K562 (cell line): ENCODE measurements around the gene COL4A6. TPM values are rescaled to one million over a fixed set of nuclear protein-coding genes. Genes with fewer than 3 reads are reported as not detected.

Experiments
- ATAC-seq: fragments of 200-7000 bp; cut with Tn5 transposase; 3 replicates; pipeline ENCODE4 v1.9.1; 2020; ENCODE audit warnings: moderate library complexity
- BruUV-seq: library from RNA; stranded (reverse); fragments of 400-500 nt; replicated peaks from 2 replicates; lab custom pipeline; 2021; lab: Mats Ljungman, UMichigan
- CTCF ChIA-PET: fragments of 300-600 bp; formaldehyde crosslinking; extraction: SDS; loops from one replicate; lab custom pipeline; 2021; ENCODE audit warnings: low intra/inter-chr PET ratio; lab: Yijun Ruan, JAX
- POLR2A ChIA-PET: fragments of 300-600, 350-650 bp; sonication (Branson Sonifier 250); formaldehyde crosslinking; extraction: SDS; loops from one replicate; lab custom pipeline; 2021; ENCODE audit warnings: antibody characterized with exemption, inconsistent platforms; lab: Yijun Ruan, JAX
- DNase-seq, 4 experiments: peaks; one replicate each; pipeline versions ENCODE4 v3.0.0 to v3.0.0-alpha.2; 2011 to 2018; ENCODE audit warnings: low spot score in 3 of 4, mixed read lengths in 3 of 4; ENCODE audit errors: extremely low read depth in 1 of 4
- FAIRE-seq: peaks from 2 replicates; lab custom pipeline; 2011; peaks lifted over from hg19 to GRCh38; lab: Jason Lieb, UNC
- H2AFZ ChIP-seq: 2 replicates; pipeline ENCODE4 v1.6.0; 2011; ENCODE audit warnings: low read depth, low read length, control low read depth, inconsistent platforms
- H3K27ac ChIP-seq: fragments of 200-600 bp; 3 replicates; pipeline ENCODE4 v1.8.0; 2011; ENCODE audit warnings: low read depth, mild to moderate bottlenecking, control low read depth, inconsistent platforms, low read length, moderate library complexity, mixed read lengths; ENCODE audit errors: extremely low read depth
- H3K27me3 ChIP-seq, 2 experiments: fragments of 300-600 bp in 1 of 2; 2 replicates in 1 of 2; 3 replicates in 1 of 2; pipeline versions ENCODE4 v1.6.0 to v1.8.0; 2011; ENCODE audit warnings: inconsistent platforms in 2 of 2, low read length in 2 of 2, mild to moderate bottlenecking in 1 of 2, mixed read lengths in 1 of 2, moderate library complexity in 1 of 2; ENCODE audit not compliant: control insufficient read depth in 2 of 2, insufficient read depth in 2 of 2
- H3K36me3 ChIP-seq: fragments of 300-600 bp; 3 replicates; pipeline ENCODE4 v1.8.0; 2011; ENCODE audit warnings: mild to moderate bottlenecking, low read length, inconsistent platforms; ENCODE audit not compliant: control insufficient read depth, insufficient read depth
- H3K4me1 ChIP-seq, 2 experiments: fragments of 200-600 bp in 1 of 2; replicated peaks in 1 of 2; 2 replicates in 1 of 2; 3 replicates in 1 of 2; pipeline versions ENCODE4 v1.5.1 to v1.8.0; 2011; ENCODE audit warnings: inconsistent platforms in 2 of 2, low read length in 2 of 2, mild to moderate bottlenecking in 1 of 2, mixed read lengths in 1 of 2, moderate library complexity in 1 of 2; ENCODE audit not compliant: control insufficient read depth in 2 of 2, insufficient read depth in 2 of 2
- H3K4me2 ChIP-seq: 2 replicates; pipeline ENCODE4 v1.6.1; 2011; ENCODE audit warnings: low read length, control low read depth, inconsistent platforms, mixed read lengths; ENCODE audit not compliant: insufficient read depth
- H3K4me3 ChIP-seq: fragments of 200-600 bp; sonication (generic), shearing (Covaris generic); 2 replicates; pipeline ENCODE4 v1.5.1; 2016; ENCODE audit warnings: control low read depth, inconsistent platforms
- H3K79me2 ChIP-seq: fragments of 200-600 bp; 3 replicates; pipeline ENCODE4 v1.8.0; 2011; ENCODE audit warnings: low read length, inconsistent platforms; ENCODE audit not compliant: control insufficient read depth, insufficient read depth
- H3K9ac ChIP-seq, 2 experiments: 2 replicates each; pipeline versions ENCODE4 v1.6.0 to v1.6.1; 2011; ENCODE audit warnings: low read depth in 2 of 2, low read length in 2 of 2, control low read depth in 1 of 2, inconsistent platforms in 1 of 2, mild to moderate bottlenecking in 1 of 2, mixed read lengths in 1 of 2; ENCODE audit not compliant: insufficient read depth in 1 of 2
- H3K9me1 ChIP-seq: one replicate; pipeline ENCODE4 v1.6.0; 2011; ENCODE audit warnings: inconsistent platforms, mild to moderate bottlenecking, low read length, moderate library complexity; ENCODE audit not compliant: control insufficient read depth, insufficient read depth
- H3K9me3 ChIP-seq: replicated peaks from 2 replicates; pipeline ENCODE4 v1.5.1; 2011; ENCODE audit warnings: low read depth, low read length, inconsistent platforms; ENCODE audit not compliant: control insufficient read depth, insufficient read depth
- H4K20me1 ChIP-seq: replicated peaks from 2 replicates; pipeline ENCODE4 v1.6.1; 2011; ENCODE audit warnings: low read length, inconsistent platforms, mixed read lengths; ENCODE audit not compliant: control insufficient read depth, insufficient read depth
- C11orf30 ChIP-seq: fragments of 450-650 bp; IDR thresholded peaks from 2 replicates; pipeline ENCODE4 v1.6.1; 2016; ENCODE audit warnings: low read depth, mild to moderate bottlenecking
- FOXA1 ChIP-seq: fragments of 450-650 bp; IDR thresholded peaks from 2 replicates; pipeline ENCODE4 v1.6.1; 2016; ENCODE audit warnings: mild to moderate bottlenecking, borderline replicate concordance
- GATA2 ChIP-seq: sonication (generic); formaldehyde crosslinking; IDR thresholded peaks from 2 replicates; pipeline ENCODE4 v1.4.0; 2020; ENCODE audit warnings: mild to moderate bottlenecking, missing genetic modification reagents
- HDAC3 ChIP-seq: fragments of 450-650 bp; IDR thresholded peaks from 2 replicates; pipeline ENCODE4 v1.6.1; 2018; ENCODE audit warnings: borderline replicate concordance, mild to moderate bottlenecking, moderate library complexity; ENCODE audit not compliant: partially characterized antibody
- HNRNPL ChIP-seq: fragments of 200-400 bp; formaldehyde crosslinking; IDR thresholded peaks from 2 replicates; pipeline ENCODE4 v1.6.1; 2017; ENCODE audit warnings: low read depth, mild to moderate bottlenecking, low read length
- KDM4B ChIP-seq, 2 experiments: fragments of 450-650 bp in 1 of 2; sonication (generic) in 1 of 2; IDR thresholded peaks; 2 replicates each; pipeline ENCODE4 v1.6.1; 2016 to 2017; ENCODE audit warnings: borderline replicate concordance in 2 of 2, antibody characterized with exemption in 1 of 2, low read depth in 1 of 2, mild to moderate bottlenecking in 1 of 2
- NFIC ChIP-seq: fragments of 450-650 bp; IDR thresholded peaks from 2 replicates; pipeline ENCODE4 v1.6.1; 2017; ENCODE audit warnings: mild to moderate bottlenecking, inconsistent platforms
- PHF21A ChIP-seq: fragments of 450-650 bp; IDR thresholded peaks from 2 replicates; pipeline ENCODE4 v1.6.1; 2017; ENCODE audit warnings: low read depth, borderline replicate concordance
- PURB ChIP-seq: sonication (generic); formaldehyde crosslinking; IDR thresholded peaks from 2 replicates; pipeline ENCODE4 v1.9.0; 2021; ENCODE audit warnings: low read depth, mild to moderate bottlenecking, missing genetic modification reagents
- RBM34 ChIP-seq: fragments of 200-400 bp; formaldehyde crosslinking; IDR thresholded peaks from 2 replicates; pipeline ENCODE4 v1.6.1; 2018; ENCODE audit warnings: low read length, borderline replicate concordance; ENCODE audit not compliant: insufficient read depth
- TAF7 ChIP-seq: fragments of 450-650 bp; IDR thresholded peaks from 2 replicates; pipeline ENCODE4 v1.6.1; 2016; ENCODE audit warnings: missing genetic modification characterization, missing compliant biosample characterization
- ZNF232 ChIP-seq: sonication (generic); formaldehyde crosslinking; IDR thresholded peaks from 2 replicates; pipeline ENCODE4 v1.8.0; 2022; ENCODE audit warnings: mild to moderate bottlenecking, missing genetic modification reagents
- ZNF316 ChIP-seq: fragments of 450-650 bp; IDR thresholded peaks from 2 replicates; pipeline ENCODE4 v1.6.1; 2016
- WGBS: fragments of 100-300 bp; shearing (Covaris generic); methylation state at CpG from one replicate; pipeline ENCODE4 v1.1.6; 2016; ENCODE audit warnings: low coverage, mixed read lengths; ENCODE audit not compliant: insufficient coverage; ENCODE audit errors: missing lambda C conversion rate; 5-methylcytosine and 5-hydroxymethylcytosine counted together
- in situ Hi-C: fragments of 300-500 bp; cut with MboI; formaldehyde crosslinking; loops from 4 replicates; pipeline ENCODE4 v1.15.0; 2018; ENCODE audit warnings: inconsistent platforms, mixed read lengths
- intact Hi-C: fragments of 100-400 bp; cut with micrococcal nuclease; formaldehyde crosslinking; loops from 2 replicates; pipeline ENCODE4 v1.14.2; 2022
- polyA plus RNA-seq, 8 experiments: library from polyadenylated mRNA; depleted of rRNA in 4 of 8; stranded (reverse) in 5 of 8; unstranded in 3 of 8; fragments of >200 nt; fragmentation: Nextera tagmentation in 2 of 8; fragmentation: Illumina TruSeq in 1 of 8; extraction: Ambion mirVana in 2 of 8; extraction: Trizol in 1 of 8; gene quantifications; 2 replicates each; pipeline versions ENCODE4 v1.2.1 to v1.2.3, GENCODE V29; 2011 to 2014; ENCODE audit warnings: inconsistent platforms in 1 of 8, missing spikeins in 1 of 8
- total RNA-seq, 7 experiments: library from RNA; depleted of rRNA in 6 of 7; stranded (reverse); fragments of >200 nt in 6 of 7; fragmentation: Illumina TruSeq in 2 of 7; extraction: Trizol in 2 of 7; gene quantifications; 2 replicates each; pipeline versions ENCODE4 v1.2.1 to v1.2.3, GENCODE V29; 2011 to 2021; ENCODE audit warnings: low replicate concordance in 1 of 7
- TF ChIP-seq, protein P1 (sequence below): fragments of 450-650 bp; formaldehyde crosslinking; IDR thresholded peaks from 2 replicates; pipeline ENCODE4 v1.4.0; 2020; ENCODE audit warnings: mild to moderate bottlenecking, mixed read lengths
- TF ChIP-seq, protein P2 (sequence below), 2 experiments: fragments of 450-650 bp in 1 of 2; sonication (generic) in 1 of 2; formaldehyde crosslinking in 1 of 2; IDR thresholded peaks in 1 of 2; conservative IDR thresholded peaks in 1 of 2; 2 replicates each; pipeline versions ENCODE4 v1.6.1 to v1.8.1; 2016 to 2023; ENCODE audit warnings: mild to moderate bottlenecking in 2 of 2, moderate library complexity in 2 of 2, inconsistent platforms in 1 of 2, missing genetic modification reagents in 1 of 2
- TF ChIP-seq, protein P3 (sequence below), 2 experiments: fragments of 450-650 bp; IDR thresholded peaks; 2 replicates each; pipeline ENCODE4 v1.6.1; 2016
- TF ChIP-seq, protein P4 (sequence below): sonication (generic); formaldehyde crosslinking; IDR thresholded peaks from 2 replicates; pipeline ENCODE4 v1.9.0; 2022; ENCODE audit warnings: mild to moderate bottlenecking, missing genetic modification reagents

The COL4A6 gene
- total and polyA plus RNA-seq, 9 of the 15 experiments (the other 6 are each of a cell fraction or from before 2014, with no cell fraction given) = 0.02 to 0.05 TPM; not detected in 7

DNA sequence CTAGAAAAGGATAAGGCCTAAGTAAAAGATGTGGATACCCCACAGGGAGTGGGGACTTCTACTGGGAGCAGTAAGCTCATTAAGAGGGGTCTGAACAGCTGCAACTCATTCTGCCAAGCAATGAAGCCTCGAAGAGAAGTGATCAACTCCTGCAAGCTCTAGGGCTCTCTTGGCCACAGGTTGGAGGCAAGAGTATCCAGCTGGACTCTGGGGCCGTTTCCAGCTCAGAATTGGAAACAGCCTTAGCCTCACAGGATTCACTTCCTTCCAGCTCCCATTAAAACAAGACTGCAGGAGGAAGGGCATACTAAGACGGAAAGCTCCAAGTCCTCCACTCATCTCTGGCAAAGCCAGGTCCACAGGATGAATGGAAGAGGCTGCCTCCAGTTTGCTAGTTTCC lies 220.3 kb downstream of the COL4A6 start (continued):
- TF ChIP-seq, protein P1, sequence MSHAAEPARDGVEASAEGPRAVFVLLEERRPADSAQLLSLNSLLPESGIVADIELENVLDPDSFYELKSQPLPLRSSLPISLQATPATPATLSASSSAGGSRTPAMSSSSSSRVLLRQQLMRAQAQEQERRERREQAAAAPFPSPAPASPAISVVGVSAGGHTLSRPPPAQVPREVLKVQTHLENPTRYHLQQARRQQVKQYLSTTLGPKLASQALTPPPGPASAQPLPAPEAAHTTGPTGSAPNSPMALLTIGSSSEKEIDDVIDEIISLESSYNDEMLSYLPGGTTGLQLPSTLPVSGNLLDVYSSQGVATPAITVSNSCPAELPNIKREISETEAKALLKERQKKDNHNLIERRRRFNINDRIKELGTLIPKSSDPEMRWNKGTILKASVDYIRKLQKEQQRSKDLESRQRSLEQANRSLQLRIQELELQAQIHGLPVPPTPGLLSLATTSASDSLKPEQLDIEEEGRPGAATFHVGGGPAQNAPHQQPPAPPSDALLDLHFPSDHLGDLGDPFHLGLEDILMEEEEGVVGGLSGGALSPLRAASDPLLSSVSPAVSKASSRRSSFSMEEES (CRISPR knock-in tag) = no peak
- TF ChIP-seq GATA2 (CRISPR knock-in tag) = no peak
- TF ChIP-seq RBM34 = no peak
- TF ChIP-seq PURB = no peak
- TF ChIP-seq HNRNPL = no peak
- no peak for TF ChIP-seq FOXA1
- TF ChIP-seq, all 486 proteins: peak for 0

DNA sequence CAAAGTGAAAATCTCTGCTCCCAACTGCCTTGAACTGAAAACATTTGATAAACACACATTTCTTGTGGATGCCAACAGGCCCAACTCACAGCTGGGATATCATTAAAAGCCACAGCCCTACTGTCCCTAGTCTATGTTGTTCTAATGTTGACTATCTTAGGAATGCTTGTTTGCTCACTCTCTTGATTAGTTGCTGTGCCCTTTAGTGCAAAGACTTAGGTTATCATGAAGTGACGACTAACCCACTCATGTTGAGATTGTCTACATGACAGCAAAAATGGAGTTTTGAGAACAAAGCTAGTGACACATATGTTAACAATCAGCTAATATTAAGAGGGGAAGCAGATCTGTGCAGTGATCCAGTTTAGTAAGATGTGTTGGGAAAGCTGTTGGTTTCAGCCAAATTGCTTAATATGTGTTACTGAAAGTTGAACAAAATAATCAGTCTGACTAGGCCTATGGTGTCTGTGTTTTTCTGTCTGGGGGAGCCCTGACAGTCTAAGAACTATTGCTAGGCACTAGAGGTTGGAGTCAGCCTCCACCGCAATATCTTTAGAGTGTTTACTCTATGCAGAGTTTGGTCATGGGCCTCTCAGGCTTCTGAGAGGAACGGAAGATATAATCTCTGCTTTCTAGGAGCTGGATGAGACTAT lies 221.2 kb downstream of the COL4A6 start:
- no peaks in the 10 kb centered on the region; a peak in 1 of 5 replicates for H3K27me3 ChIP-seq
- H3K9me3 ChIP-seq = no peaks in the 10 kb centered on the region
- H3K9me1 ChIP-seq = no peaks in the 10 kb centered on the region
- no peak overlapping the region for H3K27ac ChIP-seq
- no peaks in the 10 kb centered on the region for H4K20me1 ChIP-seq
- no peaks in the 10 kb centered on the region for H3K79me2 ChIP-seq
- TF ChIP-seq ZNF316 = no peak
- TF ChIP-seq, protein P2, sequence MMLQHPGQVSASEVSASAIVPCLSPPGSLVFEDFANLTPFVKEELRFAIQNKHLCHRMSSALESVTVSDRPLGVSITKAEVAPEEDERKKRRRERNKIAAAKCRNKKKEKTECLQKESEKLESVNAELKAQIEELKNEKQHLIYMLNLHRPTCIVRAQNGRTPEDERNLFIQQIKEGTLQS (IDR thresholded peaks at IDR 0.05) = no peak
- TF ChIP-seq, protein P2 (CRISPR knock-in tag; conservative IDR thresholded peaks at IDR 0.05) = no peak
- no peak for TF ChIP-seq NFIC
- TF ChIP-seq KDM4B (IDR thresholded peaks at IDR 0.05; ENCODE audit: borderline replicate concordance in 2 of 2, low read depth in 1 of 2) = no peak
- no peak for TF ChIP-seq PHF21A
- TF ChIP-seq, protein P3, sequence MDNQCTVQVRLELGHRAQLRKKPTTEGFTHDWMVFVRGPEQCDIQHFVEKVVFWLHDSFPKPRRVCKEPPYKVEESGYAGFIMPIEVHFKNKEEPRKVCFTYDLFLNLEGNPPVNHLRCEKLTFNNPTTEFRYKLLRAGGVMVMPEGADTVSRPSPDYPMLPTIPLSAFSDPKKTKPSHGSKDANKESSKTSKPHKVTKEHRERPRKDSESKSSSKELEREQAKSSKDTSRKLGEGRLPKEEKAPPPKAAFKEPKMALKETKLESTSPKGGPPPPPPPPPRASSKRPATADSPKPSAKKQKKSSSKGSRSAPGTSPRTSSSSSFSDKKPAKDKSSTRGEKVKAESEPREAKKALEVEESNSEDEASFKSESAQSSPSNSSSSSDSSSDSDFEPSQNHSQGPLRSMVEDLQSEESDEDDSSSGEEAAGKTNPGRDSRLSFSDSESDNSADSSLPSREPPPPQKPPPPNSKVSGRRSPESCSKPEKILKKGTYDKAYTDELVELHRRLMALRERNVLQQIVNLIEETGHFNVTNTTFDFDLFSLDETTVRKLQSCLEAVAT (IDR thresholded peaks at IDR 0.05) = no peak
- TF ChIP-seq, protein P4, sequence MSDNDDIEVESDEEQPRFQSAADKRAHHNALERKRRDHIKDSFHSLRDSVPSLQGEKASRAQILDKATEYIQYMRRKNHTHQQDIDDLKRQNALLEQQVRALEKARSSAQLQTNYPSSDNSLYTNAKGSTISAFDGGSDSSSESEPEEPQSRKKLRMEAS (CRISPR knock-in tag) = no peak
- no peak for TF ChIP-seq ZNF232 (CRISPR knock-in tag)
- no peak for TF ChIP-seq C11orf30
- TF ChIP-seq TAF7 = no peak
- no peak for TF ChIP-seq HDAC3
- H3K36me3 ChIP-seq = no peaks in the 10 kb centered on the region
- H3K9ac ChIP-seq = no peak overlapping the region
- H3K4me2 ChIP-seq = no peak overlapping the region
- in situ Hi-C loops (no loop called here), intact Hi-C loops (no loop called here)
- CTCF ChIA-PET = no interaction called here
- H3K4me1 ChIP-seq = peaks cover 0 to 5% of the 10 kb centered on the region in 2 experiments; a peak in 2 of 5 replicates
- H3K4me3 ChIP-seq = no peak overlapping the region
- no peak overlapping the region for H2AFZ ChIP-seq
- POLR2A ChIA-PET = no interaction called here
- no peak for DNase-seq
- no TSS peak for BruUV-seq
- WGBS = 7% methylated on average over 3 of the region's 3 CpGs
- no peak for FAIRE-seq
- ATAC-seq = no peak
